Hepatocyte (in vitro differentiated cells): ENCODE measurements around the gene RDX. TPM values are rescaled to one million over a fixed set of nuclear protein-coding genes. Genes with fewer than 3 reads are reported as not detected.

ENCODE experiments used
- DNase-seq: peaks from one replicate; pipeline ENCODE4 v3.0.0-alpha.2; 2016; ENCODE audit warnings: low spot score
- H2AFZ ChIP-seq: fragments of 200-600 bp; sonication (generic); 2 replicates; pipeline ENCODE4 v1.6.0; 2016; ENCODE audit warnings: antibody characterized with exemption, mild to moderate bottlenecking
- H3K27ac ChIP-seq: fragments of 200-600 bp; sonication (generic); 2 replicates; pipeline ENCODE4 v1.5.1; 2016; ENCODE audit warnings: mild to moderate bottlenecking
- H3K27me3 ChIP-seq: fragments of 200-600 bp; sonication (generic); 2 replicates; pipeline ENCODE4 v1.6.1; 2016
- H3K36me3 ChIP-seq: fragments of 200-600 bp; sonication (generic); replicated peaks from 2 replicates; pipeline ENCODE4 v1.5.1; 2016; ENCODE audit warnings: low read depth; ENCODE audit not compliant: insufficient read depth
- H3K4me1 ChIP-seq: fragments of 200-600 bp; sonication (generic); 2 replicates; pipeline ENCODE4 v1.5.1; 2016; ENCODE audit warnings: mild to moderate bottlenecking, moderate library complexity; ENCODE audit not compliant: insufficient read depth
- H3K4me2 ChIP-seq: fragments of 200-600 bp; sonication (generic); 2 replicates; pipeline ENCODE4 v1.6.0; 2016
- H3K4me3 ChIP-seq: fragments of 200-600 bp; sonication (generic); 2 replicates; pipeline ENCODE4 v1.5.1; 2016; ENCODE audit warnings: mild to moderate bottlenecking
- H3K79me2 ChIP-seq: fragments of 200-600 bp; sonication (generic); 2 replicates; pipeline ENCODE4 v1.6.0; 2017; ENCODE audit warnings: mild to moderate bottlenecking
- H3K9me2 ChIP-seq: fragments of 200-600 bp; sonication (generic); replicated peaks from 2 replicates; pipeline ENCODE4 v1.6.0; 2017; ENCODE audit warnings: mild to moderate bottlenecking; ENCODE audit not compliant: insufficient read depth
- H3K9me3 ChIP-seq: fragments of 200-600 bp; sonication (generic); 2 replicates; pipeline ENCODE4 v1.5.1; 2016; ENCODE audit warnings: low read depth, mild to moderate bottlenecking
- H4K20me1 ChIP-seq: fragments of 200-600 bp; sonication (generic); 2 replicates; pipeline ENCODE4 v1.6.0; 2016; ENCODE audit warnings: mild to moderate bottlenecking; ENCODE audit not compliant: insufficient read depth, poor library complexity, severe bottlenecking
- CTCF ChIP-seq: fragments of 200-600 bp; sonication (generic); IDR thresholded peaks from 2 replicates; pipeline ENCODE4 v1.5.1; 2016; ENCODE audit warnings: antibody characterized with exemption, mild to moderate bottlenecking; ENCODE audit not compliant: poor library complexity
- EZH2 ChIP-seq: fragments of 200-600 bp; sonication (generic); IDR thresholded peaks from 2 replicates; pipeline ENCODE4 v1.6.1; 2016; ENCODE audit warnings: antibody characterized with exemption, mild to moderate bottlenecking, borderline replicate concordance
- EZH2phosphoT487 ChIP-seq: fragments of 200-600 bp; sonication (generic); IDR thresholded peaks from one replicate; pipeline ENCODE4 v1.6.1; 2018; ENCODE audit warnings: antibody characterized with exemption, mild to moderate bottlenecking, low read depth, moderate library complexity; ENCODE audit not compliant: unreplicated experiment, severe bottlenecking
- whole genome bisulfite sequencing: methylation state at CpG from one replicate; pipeline ENCODE4 v1.1.6; 2016; ENCODE audit warnings: low lambda C conversion rate; ENCODE audit errors: missing lambda C conversion rate; 5-methylcytosine and 5-hydroxymethylcytosine counted together
- polyA plus RNA-seq: library from polyadenylated mRNA; unstranded; fragments of >200 nt; fragmentation: Nextera tagmentation; extraction: Ambion mirVana; gene quantifications from 2 replicates; pipeline ENCODE4 v1.2.1, GENCODE V29; 2016
- total RNA-seq: library from RNA; depleted of rRNA; stranded (reverse); fragments of >200 nt; gene quantifications from 2 replicates; pipeline ENCODE4 v1.2.3, GENCODE V29; 2014

Gene RDX
- total and polyA plus RNA-seq, 2 experiments from 2014 or later: 106 to 143 TPM

- no peak for DNase-seq
These were observed 4.6 kb upstream of the RDX start for GRCh38 chr11:110301032-110301431.

GRCh38 chr11:110299006-110299785 is 2.8 kb upstream of the RDX start:
- no peak overlapping the region for H3K4me3 ChIP-seq
- no peaks in the 10 kb centered on the region for H3K27me3 ChIP-seq
- TF ChIP-seq CTCF (no peak), EZH2phosphoT487 (no peak), EZH2 (no peak)
- no peak overlapping the region for H2AFZ ChIP-seq
- H3K27ac ChIP-seq: peak overlapping the region; percentile 98
- H4K20me1 ChIP-seq: peaks cover 6% of the 10 kb centered on the region
- peaks cover 20% of the 10 kb centered on the region for H3K4me1 ChIP-seq
- H3K4me2 ChIP-seq: no peak overlapping the region
- H3K9me3 ChIP-seq: no peaks in the 10 kb centered on the region
- 93% methylated on average over 6 of the region's 6 CpGs for WGBS
- peaks cover 16% of the 10 kb centered on the region for H3K79me2 ChIP-seq
- H3K36me3 ChIP-seq: no peaks in the 10 kb centered on the region
- H3K9me2 ChIP-seq: no peaks in the 10 kb centered on the region
- DNase-seq: no peak

More at GRCh38 chr11:110301032-110301431, 4.6 kb upstream of the RDX start:
- Histone ChIP-seq H3K4me3 (no peak overlapping the region), H3K27ac (no peak overlapping the region), H3K9me3 (no peaks in the 10 kb centered on the region), H3K36me3 (no peaks in the 10 kb centered on the region), H3K4me2 (no peak overlapping the region), H2AFZ (no peak overlapping the region), H4K20me1 (no peaks in the 10 kb centered on the region), H3K4me1 (peaks cover 19% of the 10 kb centered on the region), H3K27me3 (no peaks in the 10 kb centered on the region), H3K79me2 (no peaks in the 10 kb centered on the region), H3K9me2 (no peaks in the 10 kb centered on the region)
- WGBS: 96% methylated on average over 11 of the region's 27 CpGs
- no peak for TF ChIP-seq EZH2phosphoT487
- no peak for TF ChIP-seq EZH2
- no peak for TF ChIP-seq CTCF

GRCh38 chr11:110298301-110298765 is 1.9 kb upstream of the RDX start:
- H3K27ac ChIP-seq: peak overlapping the region; percentile 98
- TF ChIP-seq EZH2phosphoT487 (no peak), CTCF (no peak), EZH2 (no peak)
- no peak overlapping the region for H3K4me3 ChIP-seq
- H3K9me2 ChIP-seq: no peaks in the 10 kb centered on the region
- H3K4me1 ChIP-seq: peaks cover 28% of the 10 kb centered on the region
- H3K36me3 ChIP-seq: no peaks in the 10 kb centered on the region
- H2AFZ ChIP-seq: no peak overlapping the region
- 32% methylated on average over 5 of the region's 5 CpGs for WGBS
- no peaks in the 10 kb centered on the region for H3K27me3 ChIP-seq
- H3K79me2 ChIP-seq: peaks cover 24% of the 10 kb centered on the region
- H3K4me2 ChIP-seq: peak overlapping the region; percentile 76
- H4K20me1 ChIP-seq: peaks cover 15% of the 10 kb centered on the region
- peak; percentile 22 for DNase-seq
- H3K9me3 ChIP-seq: no peaks in the 10 kb centered on the region
